ENCODE measurements around the gene USP12. TPM values are rescaled to one million over a fixed set of nuclear protein-coding genes. Genes with fewer than 3 reads are reported as not detected.
"Not testable (repeated sequence)": the region's sequence is repeated elsewhere in the genome, so short reads cannot be mapped to it uniquely, and the experiment has no call there.

Gene USP12
- total RNA-seq, 1 donor from 2014 or later, result 30.5 TPM

DNA sequence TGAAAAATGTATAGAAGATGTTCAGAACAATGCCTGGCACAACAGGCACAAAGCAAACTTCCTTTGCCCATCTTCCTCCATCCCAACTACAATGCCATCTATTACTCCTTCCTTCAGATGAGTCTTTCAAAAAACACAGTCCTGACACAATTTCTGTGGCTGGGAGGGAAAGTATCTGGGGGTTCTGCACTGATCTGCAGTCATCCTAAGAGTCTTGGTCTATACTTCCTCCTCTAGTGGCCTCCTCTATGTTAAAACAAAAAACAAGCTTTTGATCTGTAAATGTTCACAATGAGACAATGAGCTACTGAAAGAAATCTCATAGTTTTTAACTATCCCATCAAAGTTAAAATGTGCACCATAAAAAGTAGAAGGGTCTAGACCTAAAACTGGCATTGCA, 44.8 kb downstream of the USP12 start:
- Mint-ChIP-seq H3K36me3 (ENCODE audit: low read depth, unreplicated experiment) (peaks cover 6% of the 10 kb centered on the region), H3K27me3 (ENCODE audit: low read depth, unreplicated experiment) (no peaks in the 10 kb centered on the region), H3K9me3 (ENCODE audit: unreplicated experiment) (peaks cover 9% of the 10 kb centered on the region), H3K4me1 (ENCODE audit: low read depth, unreplicated experiment) (peaks cover 20% of the 10 kb centered on the region), H3K27ac (ENCODE audit: unreplicated experiment) (no peak overlapping the region), H3K4me3 (ENCODE audit: unreplicated experiment) (no peak overlapping the region)
- DNase-seq (ENCODE audit: low read depth), result no peak
- no peak for FAIRE-seq
- no peak overlapping the region for H3K4me3 ChIP-seq (ENCODE audit: insufficient read depth, low read depth, low read length)
- H3K36me3 ChIP-seq (ENCODE audit: insufficient read depth, low read length), result no peaks in the 10 kb centered on the region
- H3K79me2 ChIP-seq (ENCODE audit: insufficient read depth, low read length), result peaks cover 99% of the 10 kb centered on the region
- H3K27ac ChIP-seq (ENCODE audit: low read depth, low read length), result no peak overlapping the region
- H3K4me1 ChIP-seq (ENCODE audit: insufficient read depth, low read length), result peaks cover 11% of the 10 kb centered on the region
- H3K9me3 ChIP-seq (ENCODE audit: insufficient read depth, low read depth, low read length), result peaks cover 7% of the 10 kb centered on the region
- no peak overlapping the region for H3K9ac ChIP-seq (ENCODE audit: low read length)
- TF ChIP-seq, protein P1, sequence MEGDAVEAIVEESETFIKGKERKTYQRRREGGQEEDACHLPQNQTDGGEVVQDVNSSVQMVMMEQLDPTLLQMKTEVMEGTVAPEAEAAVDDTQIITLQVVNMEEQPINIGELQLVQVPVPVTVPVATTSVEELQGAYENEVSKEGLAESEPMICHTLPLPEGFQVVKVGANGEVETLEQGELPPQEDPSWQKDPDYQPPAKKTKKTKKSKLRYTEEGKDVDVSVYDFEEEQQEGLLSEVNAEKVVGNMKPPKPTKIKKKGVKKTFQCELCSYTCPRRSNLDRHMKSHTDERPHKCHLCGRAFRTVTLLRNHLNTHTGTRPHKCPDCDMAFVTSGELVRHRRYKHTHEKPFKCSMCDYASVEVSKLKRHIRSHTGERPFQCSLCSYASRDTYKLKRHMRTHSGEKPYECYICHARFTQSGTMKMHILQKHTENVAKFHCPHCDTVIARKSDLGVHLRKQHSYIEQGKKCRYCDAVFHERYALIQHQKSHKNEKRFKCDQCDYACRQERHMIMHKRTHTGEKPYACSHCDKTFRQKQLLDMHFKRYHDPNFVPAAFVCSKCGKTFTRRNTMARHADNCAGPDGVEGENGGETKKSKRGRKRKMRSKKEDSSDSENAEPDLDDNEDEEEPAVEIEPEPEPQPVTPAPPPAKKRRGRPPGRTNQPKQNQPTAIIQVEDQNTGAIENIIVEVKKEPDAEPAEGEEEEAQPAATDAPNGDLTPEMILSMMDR (IDR thresholded peaks at IDR 0.05; ENCODE audit: insufficient read depth, low read depth, low read length), result no peak
- TF ChIP-seq EZH2 (IDR thresholded peaks at IDR 0.05; ENCODE audit: insufficient read depth, low read length), result no peak
- no peaks in the 10 kb centered on the region for H3K27me3 ChIP-seq (ENCODE audit: insufficient read depth, low read length)
- no peak overlapping the region for H2AFZ ChIP-seq (ENCODE audit: low read depth, low read length)
- no peak overlapping the region for H3K4me2 ChIP-seq (ENCODE audit: low read length)
- peaks cover 73% of the 10 kb centered on the region for H4K20me1 ChIP-seq (ENCODE audit: insufficient read depth, low read length)

DNA sequence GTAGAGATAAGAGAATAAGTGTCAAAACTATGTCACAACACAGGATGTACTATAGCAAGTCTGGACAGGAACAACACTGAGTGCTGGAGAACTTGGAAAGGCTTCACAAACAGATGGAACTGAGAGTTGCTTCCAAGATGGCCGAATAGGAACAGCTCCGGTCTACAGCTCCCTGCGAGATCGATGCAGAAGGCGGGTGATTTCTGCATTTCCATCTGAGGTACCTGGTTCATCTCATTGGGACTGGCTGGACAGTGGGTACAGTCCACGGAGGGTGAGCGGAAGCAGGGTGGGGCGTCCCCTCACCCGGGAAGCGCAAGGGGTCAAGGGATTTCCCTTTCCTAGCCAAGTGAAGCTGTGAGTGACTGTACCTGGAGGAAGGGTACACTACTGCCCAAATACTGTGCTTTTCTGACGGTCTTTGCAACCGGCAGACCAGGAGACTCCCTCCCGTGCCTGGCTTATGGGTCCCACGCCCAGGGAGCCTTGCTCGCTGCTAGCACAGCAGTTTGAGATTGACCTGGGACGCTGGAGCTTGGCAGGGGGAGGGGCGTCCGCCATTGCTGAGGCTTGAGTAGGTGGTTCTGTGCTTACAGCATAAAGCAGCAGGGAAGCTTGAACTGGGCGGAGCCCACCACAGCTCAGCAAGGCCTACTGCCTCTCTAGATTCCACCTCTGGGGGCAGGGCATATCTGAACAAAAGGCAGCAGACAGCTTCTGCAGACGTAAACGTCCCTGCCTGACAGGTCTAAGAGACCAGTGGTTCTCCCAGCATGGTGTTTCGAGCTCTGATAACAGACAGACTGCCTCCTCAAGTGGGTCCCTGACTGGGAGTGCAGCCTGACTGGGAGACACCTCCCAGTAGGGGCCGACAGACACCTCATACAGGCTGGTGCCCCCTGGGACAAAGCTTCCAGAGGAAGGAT, 46.0 kb downstream of the USP12 start:
- Histone ChIP-seq H3K4me3 (ENCODE audit: insufficient read depth, low read depth, low read length) (no peak overlapping the region), H4K20me1 (ENCODE audit: insufficient read depth, low read length) (peaks cover 73% of the 10 kb centered on the region), H3K4me2 (ENCODE audit: low read length) (no peak overlapping the region), H3K4me1 (ENCODE audit: insufficient read depth, low read length) (peaks cover 2% of the 10 kb centered on the region), H3K79me2 (ENCODE audit: insufficient read depth, low read length) (peaks cover 97% of the 10 kb centered on the region), H2AFZ (ENCODE audit: low read depth, low read length) (no peak overlapping the region), H3K9me3 (ENCODE audit: insufficient read depth, low read depth, low read length) (peaks cover 7% of the 10 kb centered on the region), H3K36me3 (ENCODE audit: insufficient read depth, low read length) (no peaks in the 10 kb centered on the region), H3K9ac (ENCODE audit: low read length) (no peak overlapping the region), H3K27ac (ENCODE audit: low read depth, low read length) (no peak overlapping the region), H3K27me3 (ENCODE audit: insufficient read depth, low read length) (no peaks in the 10 kb centered on the region)
- no peak overlapping the region for H3K27ac Mint-ChIP-seq (ENCODE audit: unreplicated experiment)
- H3K4me3 Mint-ChIP-seq (ENCODE audit: unreplicated experiment), result no peak overlapping the region
- no peak for FAIRE-seq
- no peaks in the 10 kb centered on the region for H3K27me3 Mint-ChIP-seq (ENCODE audit: low read depth, unreplicated experiment)
- no peak for TF ChIP-seq EZH2 (IDR thresholded peaks at IDR 0.05; ENCODE audit: insufficient read depth, low read length)
- peaks cover 9% of the 10 kb centered on the region for H3K36me3 Mint-ChIP-seq (ENCODE audit: low read depth, unreplicated experiment)
- DNase-seq (ENCODE audit: low read depth), result no peak
- H3K9me3 Mint-ChIP-seq (ENCODE audit: unreplicated experiment), result peaks cover 8% of the 10 kb centered on the region
- peaks cover 21% of the 10 kb centered on the region for H3K4me1 Mint-ChIP-seq (ENCODE audit: low read depth, unreplicated experiment)

GRCh38 chr13:27124571-27124970, 47.0 kb downstream of the USP12 start:
- Histone ChIP-seq H3K4me2 (ENCODE audit: low read length) (no peak overlapping the region), H3K27ac (ENCODE audit: low read depth, low read length) (no peak overlapping the region), H3K79me2 (ENCODE audit: insufficient read depth, low read length) (peaks cover 97% of the 10 kb centered on the region), H3K27me3 (ENCODE audit: insufficient read depth, low read length) (no peaks in the 10 kb centered on the region), H3K4me3 (ENCODE audit: insufficient read depth, low read depth, low read length) (no peak overlapping the region), H4K20me1 (ENCODE audit: insufficient read depth, low read length) (peaks cover 73% of the 10 kb centered on the region), H3K9me3 (ENCODE audit: insufficient read depth, low read depth, low read length) (peaks cover 3% of the 10 kb centered on the region), H3K36me3 (ENCODE audit: insufficient read depth, low read length) (no peaks in the 10 kb centered on the region), H3K4me1 (ENCODE audit: insufficient read depth, low read length) (no peaks in the 10 kb centered on the region), H2AFZ (ENCODE audit: low read depth, low read length) (no peak overlapping the region), H3K9ac (ENCODE audit: low read length) (no peak overlapping the region)
- H3K36me3 Mint-ChIP-seq (ENCODE audit: low read depth, unreplicated experiment), result peaks cover 9% of the 10 kb centered on the region
- H3K4me1 Mint-ChIP-seq (ENCODE audit: low read depth, unreplicated experiment), result peaks cover 27% of the 10 kb centered on the region
- DNase-seq (ENCODE audit: low read depth) (no peak), FAIRE-seq (no peak)
- no peaks in the 10 kb centered on the region for H3K27me3 Mint-ChIP-seq (ENCODE audit: low read depth, unreplicated experiment)
- no peak overlapping the region for H3K27ac Mint-ChIP-seq (ENCODE audit: unreplicated experiment)
- peaks cover 4% of the 10 kb centered on the region for H3K9me3 Mint-ChIP-seq (ENCODE audit: unreplicated experiment)
- no peak overlapping the region for H3K4me3 Mint-ChIP-seq (ENCODE audit: unreplicated experiment)
- no peak for TF ChIP-seq EZH2 (IDR thresholded peaks at IDR 0.05; ENCODE audit: insufficient read depth, low read length)
- TF ChIP-seq, protein P1 (IDR thresholded peaks at IDR 0.05; ENCODE audit: insufficient read depth, low read depth, low read length), result no peak

DNA sequence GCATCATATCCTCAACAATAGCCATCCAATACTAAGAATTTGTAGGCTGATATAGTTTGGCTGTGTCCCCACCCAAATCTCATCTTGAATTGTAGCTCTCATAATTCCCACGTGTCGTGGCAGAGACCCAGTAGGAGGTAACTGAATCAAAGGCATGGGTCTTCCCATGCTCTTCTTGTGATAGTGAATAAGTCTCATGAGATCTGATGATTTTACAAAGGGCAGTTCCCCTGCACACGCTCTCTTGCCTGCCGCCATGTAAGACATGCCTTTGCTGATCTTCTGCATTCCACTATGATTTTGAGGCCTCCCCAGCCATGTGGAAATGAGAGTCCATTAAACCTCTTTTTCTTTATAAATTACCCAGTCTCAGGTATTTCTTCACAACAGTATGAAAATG, 48.2 kb downstream of the USP12 start:
- not testable (repeated sequence) for FAIRE-seq; H3K27ac Mint-ChIP-seq (ENCODE audit: unreplicated experiment); DNase-seq (ENCODE audit: low read depth); H3K36me3 ChIP-seq (ENCODE audit: insufficient read depth, low read length); H3K9me3 Mint-ChIP-seq (ENCODE audit: unreplicated experiment); H3K4me3 ChIP-seq (ENCODE audit: insufficient read depth, low read depth, low read length); H3K9me3 ChIP-seq (ENCODE audit: insufficient read depth, low read depth, low read length); H3K36me3 Mint-ChIP-seq (ENCODE audit: low read depth, unreplicated experiment); H2AFZ ChIP-seq (ENCODE audit: low read depth, low read length); H3K27me3 Mint-ChIP-seq (ENCODE audit: low read depth, unreplicated experiment); H3K4me3 Mint-ChIP-seq (ENCODE audit: unreplicated experiment); H3K9ac ChIP-seq (ENCODE audit: low read length); H3K27ac ChIP-seq (ENCODE audit: low read depth, low read length); H3K4me1 ChIP-seq (ENCODE audit: insufficient read depth, low read length); H3K4me2 ChIP-seq (ENCODE audit: low read length); H3K27me3 ChIP-seq (ENCODE audit: insufficient read depth, low read length)
- Histone ChIP-seq H4K20me1 (ENCODE audit: insufficient read depth, low read length) (peaks cover 74% of the 10 kb centered on the region), H3K79me2 (ENCODE audit: insufficient read depth, low read length) (peaks cover 97% of the 10 kb centered on the region)
- peaks cover 25% of the 10 kb centered on the region for H3K4me1 Mint-ChIP-seq (ENCODE audit: low read depth, unreplicated experiment)

Data from astrocyte (in vitro differentiated cells and primary cell).